ENCODE results near the gene CCK. TPM values are rescaled to one million over a fixed set of nuclear protein-coding genes. Genes with fewer than 3 reads are reported as not detected.

The CCK gene
- total RNA-seq, 3 donors from 2014 or later = not detected

DNA sequence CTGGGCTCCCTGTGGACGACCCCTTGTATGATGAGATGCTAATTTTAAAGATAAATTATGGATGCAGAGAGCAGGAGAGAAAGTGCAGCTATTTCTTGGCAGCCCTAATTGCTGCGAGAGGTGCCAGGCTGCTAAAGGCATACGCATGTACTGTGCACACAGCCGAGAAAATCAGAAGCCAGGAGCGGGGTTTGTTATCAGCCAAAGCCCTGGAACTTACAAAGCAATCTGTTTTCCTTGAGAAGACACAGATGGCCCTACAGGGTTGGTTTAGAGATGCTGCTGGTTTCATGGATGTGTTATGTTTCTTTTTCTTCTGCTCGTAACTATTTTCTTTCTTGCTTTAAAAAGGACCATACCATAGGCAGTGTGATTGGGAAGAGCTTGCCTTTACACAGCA is 11.7 kb upstream of the CCK start:
- H3K27me3 Mint-ChIP-seq (ENCODE audit: low read depth) = no peaks in the 10 kb centered on the region
- ATAC-seq (no peak), DNase-seq (no peak)
- H3K9me3 Mint-ChIP-seq = peaks cover 17% of the 10 kb centered on the region
- no peak overlapping the region for H3K4me3 Mint-ChIP-seq
- no peaks in the 10 kb centered on the region for H3K36me3 Mint-ChIP-seq (ENCODE audit: insufficient read depth)
- no peaks in the 10 kb centered on the region for H3K4me1 Mint-ChIP-seq (ENCODE audit: low read depth)

DNA sequence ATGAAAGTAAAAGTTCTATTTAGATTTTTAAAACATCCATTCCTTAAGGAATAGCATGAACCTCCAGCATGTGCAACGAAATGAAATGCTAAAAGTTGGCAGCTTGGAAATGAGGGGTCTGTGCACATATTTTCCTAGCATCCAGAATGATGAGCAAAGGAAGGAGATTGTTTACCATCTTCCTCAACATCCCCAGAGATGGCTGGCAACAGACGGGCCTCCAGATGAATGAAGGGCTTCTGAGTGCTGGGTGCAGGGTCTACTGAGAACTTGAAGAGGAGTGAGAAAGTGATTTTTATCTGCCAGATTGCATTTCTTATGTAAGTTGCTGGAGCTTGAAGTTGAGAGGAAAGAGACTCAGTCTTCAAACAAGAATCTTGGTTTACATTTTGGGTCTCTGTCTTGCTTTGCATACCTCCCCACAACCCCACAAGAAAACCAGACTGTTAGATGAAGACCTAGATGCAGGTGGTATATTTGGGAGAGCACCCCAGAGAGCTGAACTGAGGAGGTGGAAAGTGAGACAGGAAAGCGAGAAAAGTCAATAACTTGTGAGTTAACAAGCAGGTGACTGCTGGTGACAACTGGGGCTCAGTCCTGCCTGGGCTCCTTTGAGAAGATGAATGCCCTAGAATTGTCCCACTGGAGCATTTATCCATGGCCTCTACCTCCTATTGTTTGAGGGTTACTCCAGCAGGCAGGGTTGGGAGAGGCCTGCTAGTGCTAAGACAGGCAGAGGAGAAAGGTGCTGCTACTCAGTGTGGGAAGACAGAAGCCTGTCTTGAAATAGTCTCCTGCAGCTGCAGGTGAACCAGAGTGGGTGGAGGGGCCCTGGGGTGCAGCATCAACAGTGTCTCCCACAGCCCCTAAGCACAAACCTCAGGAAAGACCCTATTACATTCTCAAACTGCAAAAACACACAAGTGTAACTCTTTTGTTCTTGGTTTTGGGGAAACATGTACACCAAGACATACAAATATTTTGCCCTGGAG is 10.5 kb upstream of the CCK start:
- Mint-ChIP-seq H3K4me1 (ENCODE audit: low read depth) (no peaks in the 10 kb centered on the region), H3K27me3 (ENCODE audit: low read depth) (no peaks in the 10 kb centered on the region), H3K36me3 (ENCODE audit: insufficient read depth) (no peaks in the 10 kb centered on the region), H3K4me3 (no peak overlapping the region), H3K9me3 (peaks cover 17% of the 10 kb centered on the region)
- ATAC-seq = no peak
- DNase-seq = no peak

DNA sequence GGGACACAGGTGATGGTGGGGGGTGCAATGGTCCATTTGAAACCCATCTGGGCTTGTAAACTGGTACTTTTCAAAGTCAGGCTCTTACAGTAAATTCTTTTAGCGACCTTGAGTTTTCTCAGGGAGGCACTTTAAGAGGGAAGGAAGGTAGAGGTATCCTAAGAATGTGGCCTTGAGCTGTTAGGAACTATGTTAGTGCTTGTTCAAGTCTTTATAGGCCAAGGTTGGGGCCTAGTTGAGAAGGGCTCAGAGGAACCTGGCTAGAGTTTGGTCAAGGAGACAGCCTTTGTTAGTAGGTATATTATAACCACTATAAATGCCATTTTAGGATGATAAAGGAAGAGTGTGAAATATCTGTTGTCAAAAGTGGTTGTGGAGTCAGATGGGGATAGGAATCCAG is 9.2 kb upstream of the CCK start:
- Mint-ChIP-seq H3K4me1 (ENCODE audit: low read depth) (no peaks in the 10 kb centered on the region), H3K27me3 (ENCODE audit: low read depth) (no peaks in the 10 kb centered on the region), H3K36me3 (ENCODE audit: insufficient read depth) (no peaks in the 10 kb centered on the region), H3K9me3 (peaks cover 11% of the 10 kb centered on the region), H3K4me3 (no peak overlapping the region)
- DNase-seq (no peak), ATAC-seq (no peak)

DNA sequence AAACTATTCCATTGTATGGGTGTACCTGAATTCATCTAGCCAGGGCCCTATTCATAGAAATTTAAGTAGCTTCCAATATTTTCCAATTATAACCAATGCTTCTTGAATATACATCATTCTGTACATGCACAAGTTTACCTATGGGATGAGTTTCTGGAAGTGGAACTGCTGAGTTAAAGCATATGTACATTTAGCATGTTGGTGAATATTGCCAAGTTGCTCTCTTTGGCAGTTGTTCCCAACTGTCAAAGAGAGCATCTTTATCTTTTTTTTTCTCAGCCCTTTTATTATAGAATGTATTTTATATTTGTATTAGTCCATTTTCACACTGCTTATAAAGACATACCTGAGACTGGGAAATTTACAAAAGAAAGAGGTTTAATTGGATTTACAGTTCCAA is 8.3 kb upstream of the CCK start:
- H3K4me1 Mint-ChIP-seq (ENCODE audit: low read depth) = no peaks in the 10 kb centered on the region
- peaks cover 3% of the 10 kb centered on the region for H3K9me3 Mint-ChIP-seq
- peaks cover 6% of the 10 kb centered on the region for H3K27me3 Mint-ChIP-seq (ENCODE audit: low read depth)

DNA sequence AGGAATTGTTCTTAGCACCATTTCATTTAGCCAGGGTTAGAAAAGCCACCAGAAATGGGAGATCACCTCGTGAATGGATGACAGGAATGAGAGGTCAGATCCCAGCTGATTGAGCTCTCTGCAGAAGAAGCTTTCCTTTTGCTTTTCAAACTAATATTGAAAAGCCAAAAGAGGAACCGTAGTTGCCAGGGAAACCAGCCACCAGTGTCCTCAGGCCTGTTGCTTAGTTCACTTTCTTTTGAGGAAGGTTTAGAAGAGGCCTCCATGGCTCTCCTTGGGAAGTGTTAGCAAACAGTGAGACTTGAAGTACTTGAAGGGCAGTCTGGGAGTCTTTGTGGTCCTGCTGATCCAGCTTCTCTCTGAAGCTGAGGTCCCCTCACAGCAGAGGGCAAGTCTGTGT is 7.4 kb upstream of the CCK start:
- Mint-ChIP-seq H3K36me3 (ENCODE audit: insufficient read depth) (no peaks in the 10 kb centered on the region), H3K4me3 (no peak overlapping the region), H3K9me3 (no peaks in the 10 kb centered on the region), H3K4me1 (ENCODE audit: low read depth) (no peaks in the 10 kb centered on the region), H3K27me3 (ENCODE audit: low read depth) (peaks cover 13% of the 10 kb centered on the region)
- DNase-seq = no peak
- ATAC-seq = no peak

More for the DNA sequence above, 8.3 kb upstream of the CCK start:
- DNase-seq (no peak), ATAC-seq (no peak)
- H3K36me3 Mint-ChIP-seq (ENCODE audit: insufficient read depth) = no peaks in the 10 kb centered on the region
- no peak overlapping the region for H3K4me3 Mint-ChIP-seq

DNA sequence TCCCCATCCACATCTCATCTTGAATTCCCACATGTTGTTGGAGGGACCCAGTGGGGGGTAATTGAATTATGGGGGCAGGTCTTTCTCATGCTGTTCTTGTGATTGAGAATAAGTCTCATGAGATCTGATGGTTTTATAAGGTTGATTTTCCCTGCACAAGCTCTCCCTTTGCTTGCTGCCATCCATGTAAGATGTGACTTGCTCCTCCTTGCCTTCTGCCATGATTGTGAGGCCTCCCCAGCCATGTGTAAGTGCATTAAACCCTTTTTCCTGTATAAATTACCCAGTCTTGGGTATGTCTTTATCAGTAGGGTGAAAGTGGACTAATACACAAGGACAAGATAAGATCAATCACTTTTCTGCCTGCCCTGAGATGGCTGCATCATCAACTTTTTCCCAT is 5.8 kb upstream of the CCK start:
- no peaks in the 10 kb centered on the region for H3K36me3 Mint-ChIP-seq (ENCODE audit: insufficient read depth)
- no peaks in the 10 kb centered on the region for H3K9me3 Mint-ChIP-seq
- no peaks in the 10 kb centered on the region for H3K4me1 Mint-ChIP-seq (ENCODE audit: low read depth)
- no peak for DNase-seq
- ATAC-seq = no peak
- no peak overlapping the region for H3K4me3 Mint-ChIP-seq
- peaks cover 27% of the 10 kb centered on the region for H3K27me3 Mint-ChIP-seq (ENCODE audit: low read depth)

DNA sequence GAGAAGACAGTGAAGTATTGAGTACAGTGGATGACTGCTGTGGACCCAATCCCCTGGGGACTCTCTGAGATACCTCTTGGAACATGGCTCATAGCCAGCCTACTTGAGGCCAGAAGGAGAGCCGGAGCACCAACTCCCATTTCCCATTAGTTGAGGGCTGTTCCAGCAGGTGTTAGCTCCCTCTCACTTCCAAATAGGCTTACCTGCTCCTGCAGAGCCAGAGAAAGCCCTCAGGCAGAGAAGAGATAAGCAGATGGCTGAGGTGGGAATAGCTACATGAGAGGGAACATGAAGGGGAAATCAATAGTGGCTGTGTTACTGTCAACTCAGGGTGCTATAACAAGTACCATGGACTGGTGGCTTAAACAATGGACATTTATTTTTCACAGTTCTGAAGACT is 4.6 kb upstream of the CCK start:
- Mint-ChIP-seq H3K27me3 (ENCODE audit: low read depth) (peaks cover 35% of the 10 kb centered on the region), H3K9me3 (no peaks in the 10 kb centered on the region), H3K4me3 (no peak overlapping the region), H3K4me1 (ENCODE audit: low read depth) (no peaks in the 10 kb centered on the region), H3K36me3 (ENCODE audit: insufficient read depth) (no peaks in the 10 kb centered on the region)
- DNase-seq = no peak
- ATAC-seq = no peak

DNA sequence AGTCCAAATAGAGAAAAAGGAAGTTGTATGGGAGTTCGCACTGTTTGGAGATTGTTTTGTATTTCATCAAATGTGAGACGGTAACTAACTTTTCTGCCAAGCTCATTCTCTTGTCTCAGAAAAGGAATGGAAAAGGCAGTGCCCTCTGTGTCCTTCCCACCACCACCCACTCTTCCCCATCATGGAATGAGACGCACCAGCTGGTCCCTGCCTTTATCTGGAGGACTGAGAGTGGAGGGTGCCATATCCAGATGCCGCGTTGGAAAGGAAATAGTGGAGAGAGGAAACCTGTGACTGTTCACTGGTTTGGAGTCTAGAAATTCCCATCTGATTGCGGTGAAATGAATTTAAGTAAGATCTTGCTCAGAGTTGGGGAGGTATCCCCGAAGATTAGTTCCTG is 3.7 kb upstream of the CCK start:
- DNase-seq = no peak
- H3K4me3 Mint-ChIP-seq = no peak overlapping the region
- peaks cover 1% of the 10 kb centered on the region for H3K4me1 Mint-ChIP-seq (ENCODE audit: low read depth)
- no peak for ATAC-seq
- no peaks in the 10 kb centered on the region for H3K36me3 Mint-ChIP-seq (ENCODE audit: insufficient read depth)
- H3K9me3 Mint-ChIP-seq = no peaks in the 10 kb centered on the region
- peaks cover 42% of the 10 kb centered on the region for H3K27me3 Mint-ChIP-seq (ENCODE audit: low read depth)

DNA sequence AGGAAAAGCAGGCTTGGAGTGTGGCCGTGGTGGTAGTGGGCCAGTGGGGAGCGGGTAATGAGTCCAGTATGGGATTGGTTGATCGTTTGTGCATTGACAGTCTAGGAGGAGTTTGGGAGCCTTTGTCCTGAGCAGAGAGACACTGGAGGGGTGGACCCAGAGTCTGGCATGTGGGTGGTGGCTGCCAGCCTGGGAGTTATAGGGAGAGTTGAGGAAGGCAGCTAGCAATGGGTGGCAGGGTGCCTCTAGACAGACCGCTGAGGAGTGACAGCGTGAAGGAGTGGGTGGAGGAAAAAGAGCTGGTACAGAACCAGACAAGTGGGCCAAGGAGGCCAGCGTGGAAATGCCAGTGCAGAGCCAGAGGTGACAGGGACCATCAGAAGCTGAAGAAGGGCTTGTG is 1.9 kb upstream of the CCK start:
- DNase-seq (no peak), ATAC-seq (no peak)
- Mint-ChIP-seq H3K4me1 (ENCODE audit: low read depth) (peaks cover 10% of the 10 kb centered on the region), H3K27me3 (ENCODE audit: low read depth) (peaks cover 56% of the 10 kb centered on the region), H3K4me3 (no peak overlapping the region), H3K9me3 (no peaks in the 10 kb centered on the region), H3K36me3 (ENCODE audit: insufficient read depth) (no peaks in the 10 kb centered on the region)

DNA sequence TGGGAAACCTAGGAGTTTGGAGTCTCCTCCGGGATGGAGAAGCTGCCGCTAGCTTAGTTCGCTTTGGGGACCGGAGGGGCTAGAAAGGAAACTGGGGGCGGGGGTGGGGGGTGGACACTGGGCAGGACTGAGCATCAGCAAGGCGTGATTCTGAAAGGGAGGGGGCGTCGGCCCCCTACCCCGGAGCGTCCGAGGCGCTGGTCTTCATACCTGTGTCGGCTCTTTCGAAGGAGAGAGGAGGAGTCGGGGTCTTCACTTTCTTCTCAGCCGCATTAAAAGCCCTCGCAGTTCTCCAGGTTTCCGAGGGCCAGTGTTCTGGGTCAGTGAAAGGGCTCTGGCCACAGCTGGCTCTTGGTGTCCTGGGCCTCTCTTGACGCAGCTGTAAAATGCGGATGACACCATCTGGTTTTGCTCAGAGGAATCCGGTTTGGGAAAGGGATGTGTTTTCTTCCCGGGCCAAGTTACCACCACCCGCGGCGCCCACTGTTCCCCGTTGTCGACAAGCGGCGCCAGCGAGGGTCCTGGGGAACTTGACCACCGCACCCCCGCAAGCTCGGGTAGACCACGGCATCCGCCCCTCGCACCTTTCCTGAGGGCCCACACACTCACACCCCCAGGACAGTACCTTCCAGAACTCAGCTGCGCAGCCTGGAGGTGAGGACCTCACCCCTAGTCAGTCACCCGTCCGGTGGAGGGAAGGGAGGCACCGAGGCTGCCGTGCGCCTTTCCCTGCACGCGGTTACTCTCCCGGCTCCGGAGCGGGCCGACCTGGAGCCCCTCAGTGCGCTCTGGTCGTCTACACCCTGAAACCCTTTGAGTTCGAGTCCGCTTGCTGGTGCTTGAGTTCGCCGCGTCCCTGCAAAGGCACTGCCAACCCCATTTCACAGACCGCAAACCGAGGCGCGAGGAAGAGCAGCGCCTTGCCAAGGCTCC is 660 bp downstream of the CCK start:
- no peak for ATAC-seq
- no peak overlapping the region for H3K4me3 Mint-ChIP-seq
- DNase-seq = no peak
- peaks cover 72% of the 10 kb centered on the region for H3K27me3 Mint-ChIP-seq (ENCODE audit: low read depth)
- no peaks in the 10 kb centered on the region for H3K36me3 Mint-ChIP-seq (ENCODE audit: insufficient read depth)
- H3K4me1 Mint-ChIP-seq (ENCODE audit: low read depth) = peaks cover 10% of the 10 kb centered on the region
- no peaks in the 10 kb centered on the region for H3K9me3 Mint-ChIP-seq

DNA sequence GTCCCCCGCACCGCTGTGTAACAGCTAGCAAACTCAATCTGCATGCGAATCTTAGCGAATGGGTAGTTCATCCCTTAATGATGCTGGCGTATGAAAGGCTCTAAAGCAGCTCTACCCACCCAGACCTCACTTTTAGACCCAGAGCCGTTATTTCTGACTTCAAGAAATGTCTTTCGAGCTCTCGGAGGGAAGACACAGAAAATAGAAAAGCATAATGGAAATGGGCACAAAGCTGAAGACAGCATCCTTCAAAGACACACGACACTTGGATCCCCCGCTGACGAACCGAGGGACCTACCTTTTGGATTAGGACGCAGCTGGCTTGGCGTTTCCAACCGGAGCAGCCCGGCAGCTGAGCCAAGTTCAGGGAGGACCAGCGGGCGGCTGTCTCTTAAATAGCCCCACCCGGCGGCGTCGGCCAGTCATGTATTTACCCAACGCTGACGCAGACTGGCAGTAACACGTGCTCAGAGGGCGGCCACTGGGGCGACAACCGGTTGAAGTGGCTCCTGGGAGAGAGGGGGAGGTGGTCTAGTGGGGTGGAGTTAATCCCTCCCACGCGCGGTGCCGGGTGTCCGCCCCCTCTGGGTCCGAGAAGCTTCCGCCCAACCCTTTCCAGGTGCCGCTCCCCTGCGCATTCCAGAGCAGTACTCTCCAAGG is 1.5 kb downstream of the CCK start:
- Mint-ChIP-seq H3K4me3 (peak overlapping the region; percentile 31), H3K36me3 (ENCODE audit: insufficient read depth) (no peaks in the 10 kb centered on the region), H3K4me1 (ENCODE audit: low read depth) (peaks cover 10% of the 10 kb centered on the region), H3K9me3 (no peaks in the 10 kb centered on the region), H3K27me3 (ENCODE audit: low read depth) (peaks cover 70% of the 10 kb centered on the region)
- DNase-seq (no peak), ATAC-seq (peak; percentile 54 to 71)

DNA sequence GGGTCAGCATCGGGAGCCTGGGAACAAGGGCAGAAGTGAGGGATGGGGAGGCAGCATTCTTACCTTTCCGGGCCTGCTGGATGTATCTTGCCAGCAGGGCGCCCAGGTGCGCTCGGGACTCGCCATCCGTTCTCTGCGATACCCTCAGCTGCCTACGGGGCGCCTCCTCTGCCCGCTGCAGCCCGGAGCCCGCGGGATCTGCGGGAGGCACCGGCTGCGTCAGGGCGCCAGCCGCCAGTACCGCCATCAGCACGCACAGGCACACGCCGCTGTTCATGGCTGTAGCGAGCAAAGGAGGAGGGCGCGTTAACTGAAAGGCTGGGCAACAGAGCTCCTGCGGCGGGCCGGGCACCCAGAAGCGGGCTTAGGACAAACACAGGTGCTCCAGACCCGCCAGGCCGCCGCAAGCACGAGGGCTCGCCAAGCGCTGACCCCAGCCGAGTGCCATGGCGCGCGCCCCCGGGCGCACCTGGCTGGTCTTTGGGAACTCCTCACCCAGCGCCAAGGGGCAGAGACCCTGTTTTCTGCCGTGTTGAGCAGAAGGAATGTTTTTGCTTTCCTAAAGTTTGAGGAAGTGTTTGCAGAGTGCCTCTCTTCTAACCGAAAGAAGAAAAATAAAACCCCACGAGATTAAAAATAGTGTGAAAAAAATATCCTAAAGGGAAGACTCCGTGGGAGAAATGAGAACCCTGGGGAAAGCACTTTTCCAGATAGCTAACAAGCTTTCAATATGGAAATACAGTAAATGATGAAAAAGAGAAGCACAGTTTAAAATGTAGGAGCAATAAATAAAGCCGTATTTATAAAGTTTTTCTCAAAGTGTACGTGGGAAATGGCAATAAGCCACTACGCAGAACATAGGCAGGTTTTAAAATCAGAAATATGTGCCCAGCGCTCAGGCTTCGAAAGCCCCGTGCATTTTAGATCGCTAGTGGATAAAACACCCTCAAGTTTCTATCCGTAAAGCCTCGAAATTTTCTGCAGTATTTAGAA is 2.3 kb downstream of the CCK start:
- Mint-ChIP-seq H3K4me3 (peak overlapping the region; percentile 45), H3K27me3 (ENCODE audit: low read depth) (peaks cover 61% of the 10 kb centered on the region), H3K9me3 (no peaks in the 10 kb centered on the region), H3K36me3 (ENCODE audit: insufficient read depth) (no peaks in the 10 kb centered on the region), H3K4me1 (ENCODE audit: low read depth) (peaks cover 10% of the 10 kb centered on the region)
- ATAC-seq (peak; percentile 66 to 68), DNase-seq (no peak)

DNA sequence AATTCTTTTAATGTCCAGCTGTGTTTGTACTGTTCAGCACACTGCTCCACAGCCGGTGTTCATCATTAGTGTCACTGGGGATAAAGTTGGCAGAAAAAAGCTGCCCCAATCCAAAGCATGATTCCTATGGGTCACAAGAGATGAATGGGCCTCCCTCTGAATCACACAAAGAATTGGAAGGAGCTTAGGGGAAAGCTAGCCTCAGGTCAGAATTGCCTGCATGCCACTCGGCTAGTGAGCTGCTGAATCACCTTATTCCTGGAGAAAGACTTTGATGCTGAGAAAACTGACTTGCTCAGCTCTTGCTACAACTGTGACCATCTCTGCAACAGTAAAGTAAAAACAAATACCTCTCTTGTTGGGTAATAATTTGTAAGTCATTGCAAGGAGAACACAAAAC is 3.5 kb downstream of the CCK start:
- no peaks in the 10 kb centered on the region for H3K36me3 Mint-ChIP-seq (ENCODE audit: insufficient read depth)
- peaks cover 54% of the 10 kb centered on the region for H3K27me3 Mint-ChIP-seq (ENCODE audit: low read depth)
- ATAC-seq = no peak
- H3K4me1 Mint-ChIP-seq (ENCODE audit: low read depth) = peaks cover 10% of the 10 kb centered on the region
- no peak overlapping the region for H3K4me3 Mint-ChIP-seq
- no peak for DNase-seq
- H3K9me3 Mint-ChIP-seq = no peaks in the 10 kb centered on the region

Data from activated T-cell treated with anti-CD3 and anti-CD28 coated beads, Interleukin-2, amount 50 U/mL, for 4 hours (primary cell).